Erythroblast (primary cell): ENCODE results near the gene ITPR3.

Source experiments
- GATA1 ChIP-seq: IDR thresholded peaks from 2 replicates; pipeline ENCODE4 v1.6.1; 2011; ENCODE audit warnings: low read depth, mild to moderate bottlenecking, control low read depth, low read length, moderate library complexity
- POLR2A ChIP-seq: IDR thresholded peaks from 2 replicates; pipeline ENCODE4 v1.6.1; 2011; ENCODE audit warnings: mild to moderate bottlenecking, low read length

GRCh38 chr6:33689879-33690278 lies 68.8 kb downstream of the ITPR3 start:
- TF ChIP-seq POLR2A (no peak), GATA1 (no peak)
